Activated CD4-positive, alpha-beta T cell treated with anti-CD3 and anti-CD28 coated beads for 36 hours (primary cell): ENCODE results near the gene ZFPM1. TPM values are rescaled to one million over a fixed set of nuclear protein-coding genes. Genes with fewer than 3 reads are reported as not detected.
"Not testable (repeated sequence)": the region's sequence is repeated elsewhere in the genome, so short reads cannot be mapped to it uniquely, and the experiment has no call there.

Experiments used
- ATAC-seq: fragments of 200-7000 bp; cut with Tn5 transposase; one replicate; pipeline ENCODE4 v1.10.0; 2021; ENCODE audit warnings: mild to moderate bottlenecking, moderate library complexity
- CTCF ChIA-PET: fragments of 350-600 bp; sonication (Branson Sonifier 250); formaldehyde crosslinking; loops from one replicate; lab custom pipeline; 2021; ENCODE audit warnings: antibody characterized with exemption; lab: Charles Lee
- POLR2A ChIA-PET: fragments of 350-600 bp; sonication (Branson Sonifier 250); formaldehyde crosslinking; loops from one replicate; lab custom pipeline; 2021; ENCODE audit warnings: antibody characterized with exemption, inconsistent platforms; lab: Charles Lee
- DNase-seq: peaks from one replicate; pipeline ENCODE4 v3.0.0-alpha.2; 2020
- H3K27ac Mint-ChIP-seq: one replicate; pipeline ENCODE4 v1.8.0; 2021; ENCODE audit warnings: mixed read lengths
- H3K27me3 Mint-ChIP-seq: one replicate; pipeline ENCODE4 v1.8.0; 2021; ENCODE audit warnings: mixed read lengths
- H3K36me3 Mint-ChIP-seq: one replicate; pipeline ENCODE4 v1.8.0; 2021; ENCODE audit warnings: low read depth, mixed read lengths
- H3K4me1 Mint-ChIP-seq: one replicate; pipeline ENCODE4 v1.8.0; 2021; ENCODE audit warnings: mixed read lengths
- H3K4me3 Mint-ChIP-seq: one replicate; pipeline ENCODE4 v1.8.0; 2021; ENCODE audit warnings: mild to moderate bottlenecking, moderate library complexity, mixed read lengths
- H3K9me3 Mint-ChIP-seq: one replicate; pipeline ENCODE4 v1.8.0; 2021; ENCODE audit warnings: low read depth, mixed read lengths
- intact Hi-C, 2 experiments: fragments of 100-400 bp; cut with DNase I in 1 of 2; cut with micrococcal nuclease in 1 of 2; formaldehyde crosslinking; loops; one replicate each; pipeline versions ENCODE4 v1.14.2 to v1.15.1; 2022 to 2024; cut with DNase I, micrococcal nuclease
- total RNA-seq, 2 experiments: library from RNA; stranded (reverse); gene quantifications; one replicate each; pipeline ENCODE4 v1.2.3, GENCODE V29; 2021

ZFPM1 gene
- total RNA-seq, 2 experiments from 2014 or later: 9.9 to 12.6 TPM

- no peaks in the 10 kb centered on the region for H3K27me3 Mint-ChIP-seq
- ChIA-PET CTCF (no interaction called here), POLR2A (no interaction called here)
- no peak overlapping the region for H3K27ac Mint-ChIP-seq
- H3K9me3 Mint-ChIP-seq: no peaks in the 10 kb centered on the region
- no peak for ATAC-seq
- DNase-seq: no peak
- H3K4me1 Mint-ChIP-seq: peaks cover 40% of the 10 kb centered on the region
- H3K36me3 Mint-ChIP-seq: no peaks in the 10 kb centered on the region
- H3K4me3 Mint-ChIP-seq: no peak overlapping the region
- intact Hi-C loops: no loop called here
Observed at GRCh38 chr16:88478889-88479792, 26.1 kb downstream of the ZFPM1 start.

- Mint-ChIP-seq H3K27me3 (no peaks in the 10 kb centered on the region), H3K4me3 (no peak overlapping the region)
Observed at GRCh38 chr16:88479793-88480760, 27.0 kb downstream of the ZFPM1 start.

GRCh38 chr16:88480829-88481228 lies 27.7 kb downstream of the ZFPM1 start:
- H3K27me3 Mint-ChIP-seq: no peaks in the 10 kb centered on the region
- no peaks in the 10 kb centered on the region for H3K36me3 Mint-ChIP-seq
- H3K4me3 Mint-ChIP-seq: no peak overlapping the region
- DNase-seq (no peak), ATAC-seq (no peak)
- ChIA-PET POLR2A (no interaction called here), CTCF (interaction anchor here (0.6 kb wide), 1 partner anchor 1866 kb away, joined by 3 read pairs; no protein-coding TSS in a partner anchor)
- intact Hi-C loops: no loop called here
- H3K4me1 Mint-ChIP-seq: peaks cover 39% of the 10 kb centered on the region
- no peaks in the 10 kb centered on the region for H3K9me3 Mint-ChIP-seq
- H3K27ac Mint-ChIP-seq: no peak overlapping the region

More at GRCh38 chr16:88479793-88480760, 27.0 kb downstream of the ZFPM1 start:
- POLR2A ChIA-PET: no interaction called here
- Mint-ChIP-seq H3K27ac (no peak overlapping the region), H3K36me3 (no peaks in the 10 kb centered on the region), H3K4me1 (peaks cover 39% of the 10 kb centered on the region), H3K9me3 (no peaks in the 10 kb centered on the region)
- CTCF ChIA-PET: no interaction called here
- ATAC-seq: peak; percentile 55
- intact Hi-C loops: no loop called here
- peak; percentile 51 for DNase-seq

DNA sequence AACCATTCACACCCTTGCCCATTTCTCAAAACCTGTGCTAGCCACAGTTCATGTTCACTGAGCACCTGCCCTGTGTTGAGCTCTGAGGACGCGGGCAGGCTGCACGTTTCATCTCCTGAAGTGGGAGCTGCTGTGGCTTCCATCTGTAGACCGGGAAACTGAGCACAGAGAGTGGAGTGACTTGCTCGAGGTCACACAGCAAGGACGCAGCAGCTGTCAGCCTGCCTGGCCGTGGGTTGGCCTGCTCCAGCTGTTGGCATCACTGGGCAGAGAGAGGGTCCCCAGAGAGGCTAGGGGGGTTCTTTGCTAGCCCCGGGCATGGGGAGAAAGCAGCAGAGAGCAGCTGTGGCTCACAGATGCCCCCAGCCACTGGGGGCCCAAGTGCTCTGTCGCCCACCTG lies 28.8 kb downstream of the ZFPM1 start:
- no peaks in the 10 kb centered on the region for H3K36me3 Mint-ChIP-seq

GRCh38 chr16:88482630-88483391 lies 29.7 kb downstream of the ZFPM1 start:
- H3K27me3 Mint-ChIP-seq: no peaks in the 10 kb centered on the region
- no peak overlapping the region for H3K4me3 Mint-ChIP-seq
- no peaks in the 10 kb centered on the region for H3K36me3 Mint-ChIP-seq
- H3K9me3 Mint-ChIP-seq: no peaks in the 10 kb centered on the region
- DNase-seq (no peak), ATAC-seq (no peak)
- POLR2A ChIA-PET: no interaction called here
- no peak overlapping the region for H3K27ac Mint-ChIP-seq
- intact Hi-C loops: no loop called here
- CTCF ChIA-PET: no interaction called here
- H3K4me1 Mint-ChIP-seq: peaks cover 26% of the 10 kb centered on the region

More for the DNA sequence above, 28.8 kb downstream of the ZFPM1 start:
- H3K4me3 Mint-ChIP-seq: no peak overlapping the region
- H3K27me3 Mint-ChIP-seq: no peaks in the 10 kb centered on the region
- no peak overlapping the region for H3K27ac Mint-ChIP-seq
- POLR2A ChIA-PET: no interaction called here
- H3K4me1 Mint-ChIP-seq: peaks cover 35% of the 10 kb centered on the region
- intact Hi-C loops: no loop called here
- DNase-seq: no peak
- CTCF ChIA-PET: no interaction called here
- ATAC-seq: no peak
- no peaks in the 10 kb centered on the region for H3K9me3 Mint-ChIP-seq

DNA sequence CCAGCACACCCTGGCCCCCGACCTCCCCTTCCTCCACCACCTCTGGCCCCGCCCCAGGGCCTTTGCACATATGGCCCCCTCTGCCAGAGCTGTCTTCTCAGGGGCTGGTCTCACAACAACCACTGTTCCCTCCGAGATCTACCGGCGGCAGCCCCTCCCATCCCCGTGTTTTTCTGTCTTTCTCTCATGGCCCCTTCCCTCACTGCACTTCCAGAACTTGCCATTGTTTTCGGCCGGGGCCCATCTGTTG lies 30.2 kb downstream of the ZFPM1 start:
- Mint-ChIP-seq H3K27me3 (no peaks in the 10 kb centered on the region), H3K9me3 (no peaks in the 10 kb centered on the region), H3K36me3 (no peaks in the 10 kb centered on the region), H3K27ac (no peak overlapping the region), H3K4me1 (peaks cover 21% of the 10 kb centered on the region), H3K4me3 (no peak overlapping the region)
- ChIA-PET POLR2A (no interaction called here), CTCF (no interaction called here)
- no peak for ATAC-seq
- intact Hi-C loops: no loop called here
- no peak for DNase-seq

DNA sequence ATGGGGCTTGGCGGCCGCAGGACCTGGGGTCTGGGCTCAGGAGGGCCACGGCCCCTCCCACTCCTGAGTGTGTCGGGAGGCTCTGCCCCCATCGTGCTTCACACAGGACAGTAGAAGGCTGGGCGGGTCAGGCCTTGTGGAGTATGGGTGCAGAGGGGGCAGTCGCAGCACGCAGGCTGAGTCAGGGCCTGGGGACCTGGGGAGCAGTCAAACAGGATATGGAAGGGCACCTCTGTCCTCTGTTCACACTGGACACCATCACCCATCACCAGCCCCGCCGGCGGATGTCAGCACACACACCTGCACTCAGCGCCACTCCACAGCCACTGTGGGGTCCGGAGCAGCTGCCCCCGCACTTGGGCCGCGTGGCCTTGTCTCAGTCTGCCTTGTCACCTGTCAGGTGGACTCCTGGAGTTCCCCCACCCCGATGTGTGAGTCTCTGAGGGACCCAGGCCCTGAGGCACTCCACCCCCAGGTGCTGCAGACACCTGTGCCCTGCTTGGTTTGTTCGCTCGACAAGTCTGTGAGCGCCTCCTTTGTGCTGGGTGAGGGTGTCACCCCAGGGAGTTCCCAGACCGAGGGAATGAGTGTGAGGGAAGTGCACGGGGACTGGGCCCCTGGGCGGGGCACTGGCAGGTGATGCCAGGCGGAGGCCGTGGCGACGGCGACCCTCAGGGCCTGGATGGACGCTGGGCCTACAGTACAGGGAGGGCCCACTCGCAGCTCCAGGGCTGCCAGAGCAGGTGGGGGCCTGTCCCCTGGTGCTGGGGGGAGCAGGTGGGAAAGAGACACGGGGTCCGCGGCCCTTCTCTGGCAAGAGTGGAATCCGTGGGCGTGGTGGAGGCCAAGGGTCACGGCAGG lies 31.7 kb downstream of the ZFPM1 start:
- ChIA-PET POLR2A (no interaction called here), CTCF (no interaction called here)
- H3K4me1 Mint-ChIP-seq: peaks cover 10% of the 10 kb centered on the region
- H3K4me3 Mint-ChIP-seq: no peak overlapping the region
- ATAC-seq (no peak), DNase-seq (no peak)
- no peaks in the 10 kb centered on the region for H3K36me3 Mint-ChIP-seq
- intact Hi-C loops: no loop called here
- H3K27ac Mint-ChIP-seq: no peak overlapping the region
- H3K27me3 Mint-ChIP-seq: no peaks in the 10 kb centered on the region
- H3K9me3 Mint-ChIP-seq: no peaks in the 10 kb centered on the region

DNA sequence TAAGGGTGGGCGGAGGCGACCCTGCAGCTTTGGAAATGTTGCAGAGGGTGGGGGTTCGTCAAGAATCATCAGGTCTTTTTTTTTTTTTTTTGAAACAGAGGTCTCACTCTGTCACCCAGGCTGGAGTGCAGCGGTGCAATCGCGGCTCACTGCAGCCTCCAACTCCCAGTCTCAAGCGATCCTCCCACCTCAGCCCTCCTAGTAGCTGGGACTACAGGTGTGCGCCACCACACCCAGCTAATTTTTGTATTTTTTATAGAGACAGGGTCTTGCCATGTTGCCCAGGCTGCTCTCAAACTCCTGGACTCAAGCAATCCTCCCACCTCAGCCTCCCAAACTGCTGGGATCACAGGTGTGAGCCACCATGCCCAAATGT lies 32.3 kb downstream of the ZFPM1 start:
- POLR2A ChIA-PET, H3K9me3 Mint-ChIP-seq: not testable (repeated sequence)

DNA sequence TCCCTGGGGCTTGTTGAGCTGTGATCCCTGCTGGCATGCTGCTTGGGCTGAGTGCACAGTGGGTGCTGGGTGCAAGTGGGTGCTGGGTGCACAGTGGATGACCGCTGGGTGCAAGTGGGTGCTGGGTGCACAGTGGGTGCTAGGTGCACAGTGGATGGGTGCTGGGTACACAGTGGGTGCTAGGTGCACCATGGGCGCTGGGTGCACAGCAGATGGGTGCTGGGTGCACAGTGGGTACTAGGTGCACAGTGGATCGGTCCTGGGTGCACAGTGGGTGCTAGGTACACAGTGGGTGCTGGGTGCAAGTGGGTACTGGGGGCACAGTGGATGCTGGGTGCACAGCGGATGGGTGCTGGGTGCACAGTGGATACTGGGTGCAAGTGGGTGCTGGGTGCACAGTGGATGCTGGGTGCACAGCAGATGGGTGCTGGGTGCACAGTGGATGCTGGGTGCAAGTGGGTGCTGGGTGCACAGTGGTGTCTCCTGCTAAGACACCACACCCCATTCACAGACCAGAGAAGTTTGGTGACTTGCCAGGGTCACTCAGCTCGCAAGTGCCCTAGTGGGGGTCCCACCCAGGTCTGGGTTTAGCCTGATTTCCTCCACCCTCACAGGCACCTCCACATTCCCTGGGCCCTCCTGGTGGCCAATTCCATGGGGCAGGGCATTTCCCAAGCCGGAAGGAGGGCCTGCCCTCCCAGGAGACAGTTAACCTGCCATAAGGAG lies 33.5 kb downstream of the ZFPM1 start:
- DNase-seq (no peak), ATAC-seq (no peak)
- H3K4me3 Mint-ChIP-seq: no peak overlapping the region
- H3K27ac Mint-ChIP-seq: no peak overlapping the region
- H3K36me3 Mint-ChIP-seq: no peaks in the 10 kb centered on the region
- peaks cover 3% of the 10 kb centered on the region for H3K4me1 Mint-ChIP-seq
- H3K9me3 Mint-ChIP-seq: no peaks in the 10 kb centered on the region
- intact Hi-C loops: no loop called here
- POLR2A ChIA-PET: no interaction called here
- H3K27me3 Mint-ChIP-seq: no peaks in the 10 kb centered on the region
- CTCF ChIA-PET: no interaction called here

More for the DNA sequence above, 32.3 kb downstream of the ZFPM1 start:
- H3K4me1 Mint-ChIP-seq, H3K4me3 Mint-ChIP-seq, H3K27me3 Mint-ChIP-seq, DNase-seq, CTCF ChIA-PET, H3K36me3 Mint-ChIP-seq, intact Hi-C loops, ATAC-seq, H3K27ac Mint-ChIP-seq: not testable (repeated sequence)

- DNase-seq: no peak
- ChIA-PET POLR2A (no interaction called here), CTCF (no interaction called here)
- no peak overlapping the region for H3K4me3 Mint-ChIP-seq
- H3K27ac Mint-ChIP-seq: no peak overlapping the region
- H3K9me3 Mint-ChIP-seq: no peaks in the 10 kb centered on the region
- no peaks in the 10 kb centered on the region for H3K36me3 Mint-ChIP-seq
- no peaks in the 10 kb centered on the region for H3K4me1 Mint-ChIP-seq
- ATAC-seq: no peak
- H3K27me3 Mint-ChIP-seq: no peaks in the 10 kb centered on the region
- intact Hi-C loops: no loop called here
Observed at GRCh38 chr16:88487124-88487432, 34.0 kb downstream of the ZFPM1 start.
